CD4-positive, alpha-beta T cell (primary cell): ENCODE measurements around the gene AIFM3. TPM values are rescaled to one million over a fixed set of nuclear protein-coding genes. Genes with fewer than 3 reads are reported as not detected.

Experiments used
- ATAC-seq: fragments of 200-7000 bp; cut with Tn5 transposase; one replicate; pipeline ENCODE4 v1.10.0; 2022; ENCODE audit warnings: mild to moderate bottlenecking; ENCODE audit not compliant: poor library complexity
- CTCF ChIA-PET: fragments of 350-600 bp; sonication (Branson Sonifier 250); formaldehyde crosslinking; loops from one replicate; lab custom pipeline; 2021; ENCODE audit warnings: antibody characterized with exemption, inconsistent platforms; lab: Charles Lee
- POLR2A ChIA-PET: fragments of 350-600 bp; sonication (Branson Sonifier 250); formaldehyde crosslinking; loops from one replicate; lab custom pipeline; 2021; ENCODE audit warnings: antibody characterized with exemption, inconsistent platforms; lab: Charles Lee
- DNase-seq, 14 experiments: peaks; one replicate each; pipeline ENCODE4 v3.0.0-alpha.2; 2013 to 2020; ENCODE audit warnings: mixed read lengths in 2 of 14
- H3K27ac ChIP-seq, 2 donors: one replicate each; pipeline versions ENCODE4 v1.5.1 to v1.7.0; 2013; ENCODE audit warnings: low read length in 2 of 2, low read depth in 1 of 2, mild to moderate bottlenecking in 1 of 2
- H3K27me3 ChIP-seq, 2 experiments: 1 replicate in 1 of 2; 2 replicates in 1 of 2; pipeline versions ENCODE4 v1.6.1 to v1.7.0; 2013; ENCODE audit warnings: low read length in 2 of 2, control low read depth in 1 of 2, mild to moderate bottlenecking in 1 of 2, moderate library complexity in 1 of 2; ENCODE audit not compliant: insufficient read depth in 2 of 2, control insufficient read depth in 1 of 2
- H3K36me3 ChIP-seq: one replicate; pipeline ENCODE4 v1.6.1; 2013; ENCODE audit warnings: low read length, control low read depth; ENCODE audit not compliant: insufficient read depth
- H3K4me1 ChIP-seq: one replicate; pipeline ENCODE4 v1.6.1; 2013; ENCODE audit warnings: low read length, control low read depth; ENCODE audit not compliant: insufficient read depth
- H3K4me3 ChIP-seq: one replicate; pipeline ENCODE4 v1.5.1; 2013; ENCODE audit warnings: mild to moderate bottlenecking, low read length, moderate library complexity
- H3K9me3 ChIP-seq, 2 experiments: 1 replicate in 1 of 2; 2 replicates in 1 of 2; pipeline versions ENCODE4 v1.6.1 to v1.7.0; 2013; ENCODE audit warnings: low read length in 2 of 2, mild to moderate bottlenecking in 2 of 2, control low read depth in 1 of 2, moderate library complexity in 1 of 2; ENCODE audit not compliant: control insufficient read depth in 1 of 2, insufficient read depth in 1 of 2
- H3K27ac Mint-ChIP-seq: one replicate; pipeline ENCODE4 v1.8.0; 2020; ENCODE audit warnings: mixed read lengths
- H3K27me3 Mint-ChIP-seq: one replicate; pipeline ENCODE4 v1.8.0; 2021; ENCODE audit warnings: mixed read lengths
- H3K36me3 Mint-ChIP-seq: one replicate; pipeline ENCODE4 v1.8.0; 2021; ENCODE audit warnings: low read depth, mixed read lengths
- H3K4me1 Mint-ChIP-seq: one replicate; pipeline ENCODE4 v1.8.0; 2021; ENCODE audit warnings: low read depth, mixed read lengths
- H3K4me3 Mint-ChIP-seq: one replicate; pipeline ENCODE4 v1.8.0; 2020; ENCODE audit warnings: mild to moderate bottlenecking, mixed read lengths
- H3K9me3 Mint-ChIP-seq: one replicate; pipeline ENCODE4 v1.8.0; 2020; ENCODE audit warnings: mixed read lengths
- CTCF ChIP-seq: fragments of 200-600 bp; IDR thresholded peaks from one replicate; pipeline ENCODE4 v1.8.0; 2022; ENCODE audit warnings: antibody characterized with exemption, mild to moderate bottlenecking
- intact Hi-C, 2 experiments: fragments of 100-400 bp; cut with DNase I in 1 of 2; cut with micrococcal nuclease in 1 of 2; formaldehyde crosslinking; loops; one replicate each; pipeline versions ENCODE4 v1.15.1 to v1.9.0; 2023 to 2025; cut with DNase I, micrococcal nuclease
- total RNA-seq, 174 experiments: library from RNA in 2 of 174; stranded (reverse) in 2 of 174; gene quantifications; one replicate each; pipeline ENCODE4 v1.2.3 and lab custom pipeline; 2021 to 2026

Gene AIFM3
- total RNA-seq, 2 experiments from 2014 or later: 0.34 to 0.41 TPM

GRCh38 chr22:20980938-20981722, 14.1 kb downstream of the AIFM3 start:
- Mint-ChIP-seq H3K4me1 (peaks cover 48% of the 10 kb centered on the region), H3K36me3 (peaks cover 11% of the 10 kb centered on the region), H3K9me3 (no peaks in the 10 kb centered on the region), H3K27ac (peak overlapping the region; percentile 87), H3K4me3 (peak overlapping the region; percentile 97), H3K27me3 (no peaks in the 10 kb centered on the region)
- no peak for TF ChIP-seq CTCF
- H3K27me3 ChIP-seq: no peaks in the 10 kb centered on the region
- H3K4me3 ChIP-seq: peak overlapping the region; percentile 76
- intact Hi-C loops: loop anchor here (1.0 to 10.0 kb wide), 3 partner anchors 21 to 126 kb away; partner anchors contain the start of genes THAP7 (in 2 of the 2), CRKL (in 1 of the 2), PI4KA (in 1 of the 2) and SNAP29 (in 1 of the 2)
- peaks cover 49% of the 10 kb centered on the region for H3K4me1 ChIP-seq
- POLR2A ChIA-PET: interaction anchor here (0.7 to 4.6 kb wide), 3 partner anchors 9 to 21 kb away, joined by 3 to 25 read pairs (median 16); partner anchors contain the start of gene THAP7
- ATAC-seq (no peak), DNase-seq (no peak)
- peaks cover 19% of the 10 kb centered on the region for H3K36me3 ChIP-seq
- CTCF ChIA-PET: interaction anchor here (1.5 kb wide), 1 partner anchor 22 kb away, joined by 7 read pairs; no protein-coding TSS in a partner anchor
- peaks cover 6 to 18% of the 10 kb centered on the region in 2 experiments for H3K9me3 ChIP-seq
- peak overlapping the region; percentile 69 to 80 for H3K27ac ChIP-seq

- DNase-seq (peak; percentile 40 to 85 (median 66)), ATAC-seq (peak; percentile 58)
- H3K27ac ChIP-seq: peak within 1 kb of the TSS; percentile 69 to 80
- Mint-ChIP-seq H3K27ac (peak within 1 kb of the TSS; percentile 87), H3K4me3 (peak within 1 kb of the TSS; percentile 97), H3K36me3 (peaks cover 19% of the 10 kb centered on the region), H3K9me3 (no peaks in the 10 kb centered on the region), H3K4me1 (peaks cover 48% of the 10 kb centered on the region), H3K27me3 (no peaks in the 10 kb centered on the region)
- ChIA-PET POLR2A (interaction anchor here (0.6 to 4.6 kb wide), 7 partner anchors 9 to 647 kb away, joined by 3 to 25 read pairs (median 3); partner anchors contain the start of genes CRKL and THAP7), CTCF (interaction anchor here (0.8 to 1.5 kb wide), 3 partner anchors 21 to 647 kb away, joined by 3 to 7 read pairs (median 3); no protein-coding TSS in a partner anchor)
- TF ChIP-seq CTCF: peak; percentile 52
- H3K27me3 ChIP-seq: no peaks in the 10 kb centered on the region
- H3K4me3 ChIP-seq: peak within 1 kb of the TSS; percentile 76
- peaks cover 24% of the 10 kb centered on the region for H3K36me3 ChIP-seq
- H3K4me1 ChIP-seq: peaks cover 49% of the 10 kb centered on the region
- intact Hi-C loops: loop anchor here (1.0 to 10.0 kb wide), 3 partner anchors 20 to 127 kb away; partner anchors contain the start of genes THAP7 (in 2 of the 2), CRKL (in 1 of the 2), PI4KA (in 1 of the 2) and SNAP29 (in 1 of the 2)
- H3K9me3 ChIP-seq: peaks cover 6 to 14% of the 10 kb centered on the region in 2 experiments
Measured at GRCh38 chr22:20981787-20982562, 14.9 kb downstream of the AIFM3 start, which contains the start of gene LZTR1. Gene LZTR1 (plus strand): TSS chr22:20982297. CDS start chr22:20982372, 75 bp downstream.

GRCh38 chr22:20982563-20982882, 15.5 kb downstream of the AIFM3 start:
- Histone ChIP-seq H3K27me3 (no peaks in the 10 kb centered on the region), H3K4me1 (peaks cover 49% of the 10 kb centered on the region), H3K4me3 (peak overlapping the region; percentile 76), H3K36me3 (peaks cover 27% of the 10 kb centered on the region), H3K9me3 (peaks cover 6 to 14% of the 10 kb centered on the region in 2 experiments), H3K27ac (peak overlapping the region; percentile 32 to 69)
- H3K4me3 Mint-ChIP-seq: peak overlapping the region; percentile 97
- POLR2A ChIA-PET: interaction anchor here (0.6 to 4.6 kb wide), 7 partner anchors 8 to 647 kb away, joined by 3 to 25 read pairs (median 3); partner anchors contain the start of genes CRKL and THAP7
- peak overlapping the region; percentile 87 for H3K27ac Mint-ChIP-seq
- no peak for ATAC-seq
- peaks cover 21% of the 10 kb centered on the region for H3K36me3 Mint-ChIP-seq
- H3K27me3 Mint-ChIP-seq: no peaks in the 10 kb centered on the region
- TF ChIP-seq CTCF: no peak
- H3K4me1 Mint-ChIP-seq: peaks cover 48% of the 10 kb centered on the region
- H3K9me3 Mint-ChIP-seq: no peaks in the 10 kb centered on the region
- DNase-seq: no peak
- CTCF ChIA-PET: interaction anchor here (0.8 to 1.5 kb wide), 3 partner anchors 21 to 647 kb away, joined by 3 to 7 read pairs (median 3); no protein-coding TSS in a partner anchor
- intact Hi-C loops: loop anchor here (5.0 to 10.0 kb wide), 2 partner anchors 65 to 128 kb away; partner anchors contain the start of genes CRKL (in 1 of the 2), PI4KA (in 1 of the 2) and SNAP29 (in 1 of the 2)
